OCI-M1 (cell line): ENCODE data around the gene MTOR.

Experiments
- DNase-seq: peaks from one replicate; lab custom pipeline; 2025; lab: John Stamatoyannopoulos, UW

MTOR gene

GRCh38 chr1:11150326-11150725, 112.0 kb downstream of the MTOR start:
- no peak for DNase-seq

DNA sequence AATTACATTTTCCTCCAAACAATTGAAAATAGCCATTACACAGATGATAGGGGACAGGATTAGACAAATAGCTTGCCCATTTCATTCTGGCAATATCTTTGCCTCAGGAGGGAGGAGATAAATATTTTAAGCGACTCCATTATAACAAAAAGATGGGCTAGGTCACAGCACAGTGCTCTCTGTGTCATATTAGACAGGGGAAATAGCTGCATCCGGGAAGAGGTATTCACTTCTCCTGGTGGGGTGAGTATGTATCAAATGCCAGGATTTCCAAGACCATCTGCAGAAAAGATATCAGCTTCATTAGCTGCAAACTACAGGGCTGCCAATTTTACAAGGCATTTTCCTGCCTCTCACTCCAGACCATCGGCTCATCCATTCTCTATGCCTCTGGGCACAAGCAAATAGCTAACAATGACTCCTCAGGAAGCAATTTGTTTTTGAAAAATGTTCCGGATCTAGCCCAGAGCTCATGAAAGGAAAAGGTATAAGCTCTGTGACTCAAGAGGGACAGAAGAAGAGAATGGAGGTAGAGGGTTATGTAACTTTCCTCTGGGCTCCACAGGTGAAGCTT, 115.1 kb downstream of the MTOR start:
- no peak for DNase-seq

DNA sequence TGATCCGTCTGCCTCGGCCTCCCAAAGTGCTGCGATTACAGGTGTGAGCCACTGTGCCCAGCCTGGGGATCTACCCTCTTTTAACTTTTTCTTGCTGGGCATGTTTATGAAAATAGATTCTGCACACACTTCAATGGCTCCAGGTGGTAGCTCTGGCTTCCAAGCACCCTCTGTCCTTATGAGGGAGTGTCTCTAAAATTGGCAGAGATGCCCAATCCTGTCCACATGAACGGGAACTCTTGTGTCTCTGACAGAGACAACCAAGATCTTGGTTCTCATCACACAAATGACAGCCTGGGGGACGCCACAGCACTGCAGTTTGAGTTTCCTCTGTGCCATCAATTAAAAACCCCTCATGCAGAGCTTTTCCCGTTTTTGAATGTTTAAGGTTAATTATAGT, 116.6 kb downstream of the MTOR start:
- no peak for DNase-seq

DNA sequence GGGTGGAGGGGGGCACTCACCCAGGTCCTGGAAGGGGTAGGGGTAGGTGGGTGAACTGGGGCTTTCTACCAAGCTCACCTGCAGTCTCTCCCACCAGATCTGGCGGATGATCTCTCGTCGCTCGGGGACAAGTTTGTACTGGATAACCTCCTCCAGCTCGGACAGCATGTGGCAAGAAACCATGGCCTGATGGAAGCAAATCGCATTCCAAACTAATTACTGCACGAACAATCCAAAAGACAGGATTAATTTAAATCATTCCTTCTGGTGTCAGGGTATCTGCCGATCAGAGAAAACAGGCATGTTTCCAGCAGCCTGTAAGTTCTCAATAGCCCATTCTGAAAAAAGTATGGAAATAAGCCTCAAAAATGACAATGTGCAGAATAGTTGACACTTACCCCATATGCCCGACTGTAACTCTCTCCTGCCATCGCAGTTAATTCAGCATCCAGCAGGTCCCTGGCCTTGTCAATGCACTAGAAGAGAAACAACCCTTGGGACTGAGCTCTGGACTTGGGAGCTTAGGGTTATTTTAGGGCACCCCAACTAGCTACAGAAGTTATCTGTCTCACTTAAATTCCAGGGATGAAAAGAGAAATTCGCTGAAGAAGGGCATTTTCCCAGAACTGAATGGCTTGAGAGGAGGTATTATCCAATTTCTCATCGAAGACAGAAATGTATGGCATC, 117.6 kb downstream of the MTOR start:
- no peak for DNase-seq

DNA sequence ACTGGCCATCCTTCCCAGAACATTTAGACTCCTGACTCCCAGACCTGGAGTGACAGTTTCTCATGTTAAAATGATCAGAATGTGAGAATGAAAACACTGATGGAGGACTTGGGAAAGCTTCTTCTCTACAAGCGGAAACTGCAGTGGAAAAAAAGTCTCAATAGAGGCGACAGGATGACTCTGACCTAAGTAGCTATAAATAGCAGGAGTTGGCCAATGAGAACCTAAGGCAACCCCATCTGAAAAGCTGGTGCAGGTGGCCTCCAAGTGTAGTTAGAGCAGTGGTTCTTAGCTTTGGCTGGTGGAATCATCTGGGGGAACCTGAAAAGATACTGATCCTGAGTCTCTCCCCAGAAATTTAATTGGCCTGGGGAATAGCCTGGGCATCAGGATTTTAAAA, 118.4 kb downstream of the MTOR start:
- DNase-seq, result no peak

DNA sequence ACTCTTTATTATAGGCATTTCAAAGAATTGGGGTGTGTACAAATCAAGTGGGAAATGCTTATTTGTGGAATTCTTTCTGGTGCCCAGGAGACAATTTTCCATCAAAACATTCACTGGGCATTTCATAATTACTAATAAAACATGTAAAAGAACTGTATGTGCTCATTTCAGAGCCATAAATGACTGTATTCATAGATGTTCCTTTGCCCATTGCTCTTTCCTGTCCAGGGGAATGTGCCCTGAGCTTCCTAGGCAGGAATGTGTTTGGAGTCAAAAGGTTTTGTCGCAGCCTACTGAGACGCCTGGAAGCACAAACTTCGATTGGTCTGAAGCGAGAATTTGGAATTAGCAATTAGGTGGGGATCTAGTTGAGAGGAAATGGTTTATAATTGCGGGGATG, 119.0 kb downstream of the MTOR start:
- DNase-seq, result no peak

DNA sequence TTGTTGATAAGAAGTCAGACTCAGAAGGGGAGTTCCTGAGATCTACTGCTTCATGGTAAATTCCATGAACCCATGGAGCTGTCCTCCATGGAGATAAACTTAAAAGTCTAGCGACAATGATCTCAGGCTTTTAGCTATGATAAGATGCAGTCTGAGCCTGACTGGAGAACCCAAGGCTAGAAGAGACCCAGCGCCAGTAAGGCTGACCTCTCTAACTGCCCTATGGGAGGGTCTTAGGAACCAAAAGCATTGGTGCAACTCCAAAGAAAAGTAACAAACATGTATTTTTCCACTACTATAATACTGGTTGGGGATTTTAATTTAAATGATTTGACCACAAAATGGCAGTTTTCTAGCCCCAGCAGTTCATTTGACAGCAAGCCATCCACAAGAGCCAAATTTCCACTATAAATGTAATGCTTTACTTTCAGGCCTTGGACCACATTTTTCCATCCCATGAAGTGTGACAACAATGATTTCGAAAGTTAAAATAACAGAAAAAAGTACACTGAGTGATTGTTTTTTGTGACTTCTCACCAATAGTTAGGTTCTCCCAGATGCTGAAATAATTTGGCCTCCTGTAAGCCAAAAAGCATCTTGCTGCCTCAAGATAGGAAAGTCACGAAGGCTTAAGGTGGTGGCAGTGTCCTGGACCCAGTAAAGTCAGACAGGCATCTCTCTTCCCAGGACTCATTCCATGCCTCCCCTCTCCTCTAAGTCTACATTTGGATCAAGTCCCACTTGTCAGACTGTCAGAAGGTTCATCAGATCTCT, 119.5 kb downstream of the MTOR start:
- no peak for DNase-seq

- DNase-seq, result no peak
Measured at GRCh38 chr1:11138952-11139351, 123.4 kb downstream of the MTOR start.

DNA sequence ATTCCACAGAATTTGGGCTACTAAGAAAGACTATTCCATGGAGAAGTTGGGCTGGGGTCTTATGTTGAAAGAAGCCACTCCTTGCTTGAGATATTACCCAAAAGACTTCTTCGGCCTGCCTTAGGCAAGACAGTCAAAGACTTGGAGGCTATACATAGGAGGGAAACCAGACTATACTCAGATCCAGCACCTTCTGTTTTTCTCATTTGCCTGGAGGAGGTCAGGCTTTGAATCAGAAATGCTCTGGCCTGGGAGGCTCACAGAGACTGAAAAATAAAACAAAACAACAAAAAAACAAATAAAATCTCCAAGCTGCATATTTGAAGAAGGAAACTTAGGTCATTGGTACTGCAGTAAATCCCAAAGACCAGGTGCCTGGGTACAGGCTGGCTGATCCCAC, 124.3 kb downstream of the MTOR start:
- DNase-seq, result no peak

- DNase-seq, result no peak
Measured at GRCh38 chr1:11134898-11135266, 127.5 kb downstream of the MTOR start.

DNA sequence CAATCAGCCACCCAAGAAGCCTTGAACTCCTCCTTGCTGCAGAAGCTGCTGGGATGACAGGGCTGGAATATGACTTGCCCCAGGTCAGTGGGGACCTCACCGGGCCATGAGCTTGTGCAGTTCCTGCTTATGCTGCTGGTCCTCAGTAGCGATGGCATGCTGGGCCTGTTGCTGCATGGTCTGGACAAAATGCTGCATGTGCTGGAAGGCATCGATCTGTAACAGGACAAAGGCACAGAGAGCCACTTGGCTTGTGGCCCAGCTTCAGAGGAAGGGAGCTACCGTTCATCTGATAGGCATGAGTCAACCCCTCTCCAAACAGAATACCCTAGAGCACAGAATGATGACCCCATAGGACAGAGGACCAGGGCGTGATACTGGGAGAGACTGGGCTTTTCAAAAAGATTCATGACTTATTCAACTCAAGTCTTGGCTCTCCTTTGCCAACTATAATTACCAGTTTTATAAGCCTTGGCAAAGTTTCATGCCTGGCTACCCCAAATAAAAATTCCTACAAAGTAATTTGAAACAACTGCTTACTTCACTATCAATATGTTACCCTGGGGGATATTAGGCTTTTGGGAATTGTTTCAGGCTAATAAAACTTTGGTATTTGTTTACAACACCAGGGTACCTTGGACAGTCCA, 128.0 kb downstream of the MTOR start:
- DNase-seq, result no peak

GRCh38 chr1:11132563-11133293, 129.6 kb downstream of the MTOR start:
- no peak for DNase-seq

- DNase-seq, result no peak
Measured at GRCh38 chr1:11131816-11132215, 130.5 kb downstream of the MTOR start.

GRCh38 chr1:11130406-11130805, 131.9 kb downstream of the MTOR start:
- DNase-seq, result no peak

- DNase-seq, result no peak
Measured at GRCh38 chr1:11129649-11130390, 132.5 kb downstream of the MTOR start.

- DNase-seq, result no peak
Measured at GRCh38 chr1:11126569-11126968, 135.8 kb downstream of the MTOR start.

- DNase-seq, result no peak
Measured at GRCh38 chr1:11125931-11126330, 136.4 kb downstream of the MTOR start.

- no peak for DNase-seq
Measured at GRCh38 chr1:11124965-11125364, 137.4 kb downstream of the MTOR start.

DNA sequence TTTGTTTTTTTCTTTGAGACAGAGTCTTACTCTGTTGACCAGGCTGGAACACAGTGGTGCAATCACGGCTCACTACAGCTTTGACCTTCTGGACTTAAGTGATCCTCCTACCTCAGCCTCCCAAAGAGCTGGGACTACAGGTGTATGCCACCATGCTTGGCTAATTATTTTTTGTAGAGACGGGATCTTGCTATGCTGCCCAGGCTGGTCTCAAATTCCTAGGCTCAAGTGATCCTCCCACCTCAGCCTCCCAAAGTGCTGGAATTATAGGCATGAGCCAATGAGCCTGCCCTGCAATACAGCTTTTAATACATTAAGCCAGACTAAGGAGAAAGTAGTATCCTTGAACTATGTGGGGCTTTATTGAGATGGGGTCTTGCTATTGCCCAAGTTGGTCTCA, 146.0 kb downstream of the MTOR start:
- no peak for DNase-seq

GRCh38 chr1:11114966-11115365, 147.4 kb downstream of the MTOR start:
- DNase-seq, result no peak

DNA sequence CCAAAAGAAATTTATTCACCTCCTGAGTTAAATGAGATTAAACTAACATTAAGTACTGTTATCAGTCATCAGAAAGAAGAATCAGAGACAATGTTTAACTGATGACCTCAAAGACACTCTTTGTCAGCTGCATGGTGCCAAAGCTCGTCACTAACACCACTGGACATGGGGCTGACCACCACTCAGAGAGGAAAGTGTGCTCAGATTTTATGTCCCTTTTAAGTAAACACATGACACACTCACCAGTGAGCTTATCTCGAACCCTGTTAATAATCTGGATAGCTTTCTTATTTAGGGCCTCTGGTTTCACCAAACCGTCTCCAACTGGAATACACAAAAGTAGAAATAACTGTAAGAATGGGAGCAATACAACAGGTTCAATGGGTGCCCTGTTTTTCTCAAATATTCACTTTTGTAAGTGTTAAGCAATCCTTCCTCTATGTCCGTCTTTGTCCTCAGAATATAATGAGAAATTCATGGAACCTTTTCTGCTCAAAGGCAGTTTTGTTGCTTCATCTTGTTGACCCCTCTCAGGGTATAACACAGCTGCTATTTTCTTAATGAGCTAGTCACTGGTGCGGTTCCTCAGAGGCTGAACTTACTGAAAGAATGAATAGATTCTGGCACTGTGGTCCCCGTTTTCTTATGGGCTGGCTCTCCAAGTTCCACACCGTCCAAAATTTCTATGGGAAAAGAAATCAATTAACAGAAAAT, 153.1 kb downstream of the MTOR start:
- no peak for DNase-seq
